DMS53 treated with DMSO at 0.1 percent for 48 hours (cell line): Measurements from ENCODE around the gene KIF14.
"Not testable (repeated sequence)": the region's sequence is repeated elsewhere in the genome, so short reads cannot be mapped to it uniquely, and the experiment has no call there.

Experiments
- DNase-seq: peaks from one replicate; lab custom pipeline; 2025; ENCODE audit not compliant: unreplicated experiment; lab: John Stamatoyannopoulos, UW

Gene KIF14

GRCh38 chr1:200631375-200631774, 10.8 kb upstream of the KIF14 start:
- DNase-seq: no peak

GRCh38 chr1:200630515-200630899, 10.0 kb upstream of the KIF14 start:
- not testable (repeated sequence) for DNase-seq

GRCh38 chr1:200629876-200630514, 9.4 kb upstream of the KIF14 start:
- no peak for DNase-seq

- DNase-seq: no peak
Observed at GRCh38 chr1:200628223-200628881, 7.8 kb upstream of the KIF14 start.

GRCh38 chr1:200627575-200628222, 7.1 kb upstream of the KIF14 start:
- no peak for DNase-seq

GRCh38 chr1:200626853-200627534, 6.4 kb upstream of the KIF14 start:
- no peak for DNase-seq

- DNase-seq: no peak
Observed at GRCh38 chr1:200625381-200625824, 4.9 kb upstream of the KIF14 start.

- no peak for DNase-seq
Observed at GRCh38 chr1:200624679-200625335, 4.3 kb upstream of the KIF14 start.

- DNase-seq: no peak
Observed at GRCh38 chr1:200619894-200620272, 668 bp downstream of the KIF14 start.

- DNase-seq: no peak
Observed at GRCh38 chr1:200610846-200611245, 9.7 kb downstream of the KIF14 start.

- no peak for DNase-seq
Observed at GRCh38 chr1:200602632-200603031, 17.9 kb downstream of the KIF14 start.

GRCh38 chr1:200590001-200590400, 30.6 kb downstream of the KIF14 start:
- no peak for DNase-seq

GRCh38 chr1:200588698-200589097, 31.9 kb downstream of the KIF14 start:
- DNase-seq: no peak

- DNase-seq: no peak
Observed at GRCh38 chr1:200564319-200564718, 56.2 kb downstream of the KIF14 start.

- no peak for DNase-seq
Observed at GRCh38 chr1:200561856-200562214, 58.7 kb downstream of the KIF14 start.

- peak; percentile 46 for DNase-seq
Observed at GRCh38 chr1:200558866-200559459, 61.6 kb downstream of the KIF14 start.

GRCh38 chr1:200556002-200556401, 64.5 kb downstream of the KIF14 start:
- no peak for DNase-seq

- not testable (repeated sequence) for DNase-seq
Observed at GRCh38 chr1:200552737-200553136, 67.8 kb downstream of the KIF14 start.

- no peak for DNase-seq
Observed at GRCh38 chr1:200550367-200550766, 70.2 kb downstream of the KIF14 start.

- DNase-seq: no peak
Observed at GRCh38 chr1:200547386-200547785, 73.2 kb downstream of the KIF14 start.

GRCh38 chr1:200546577-200546976, 74.0 kb downstream of the KIF14 start:
- DNase-seq: no peak
